GM23338 (cell line): ENCODE data around the gene GID4.

ENCODE experiments used
- EZH2phosphoT487 ChIP-seq: fragments of 200-600 bp; sonication (generic); IDR thresholded peaks from one replicate; pipeline ENCODE4 v1.8.1; 2018; ENCODE audit warnings: antibody characterized with exemption; ENCODE audit not compliant: unreplicated experiment
- POLR2AphosphoS5 ChIP-seq: IDR thresholded peaks from 2 replicates; pipeline ENCODE4 v1.6.1; 2016; ENCODE audit warnings: antibody characterized with exemption, low read depth
- TF ChIP-seq, protein P1 (sequence below), 2 experiments: fragments of 200-600 bp in 1 of 2; sonication (generic) in 1 of 2; conservative IDR thresholded peaks; 2 replicates each; pipeline versions ENCODE4 v1.5.1 to v1.6.1; 2016 to 2017; ENCODE audit warnings: antibody characterized with exemption in 2 of 2, low read depth in 2 of 2, mild to moderate bottlenecking in 2 of 2, moderate library complexity in 1 of 2
- TF ChIP-seq, protein P2 (sequence below): IDR thresholded peaks from one replicate; pipeline ENCODE4 v1.6.1; 2018; ENCODE audit warnings: antibody characterized with exemption; ENCODE audit not compliant: unreplicated experiment

DNA sequence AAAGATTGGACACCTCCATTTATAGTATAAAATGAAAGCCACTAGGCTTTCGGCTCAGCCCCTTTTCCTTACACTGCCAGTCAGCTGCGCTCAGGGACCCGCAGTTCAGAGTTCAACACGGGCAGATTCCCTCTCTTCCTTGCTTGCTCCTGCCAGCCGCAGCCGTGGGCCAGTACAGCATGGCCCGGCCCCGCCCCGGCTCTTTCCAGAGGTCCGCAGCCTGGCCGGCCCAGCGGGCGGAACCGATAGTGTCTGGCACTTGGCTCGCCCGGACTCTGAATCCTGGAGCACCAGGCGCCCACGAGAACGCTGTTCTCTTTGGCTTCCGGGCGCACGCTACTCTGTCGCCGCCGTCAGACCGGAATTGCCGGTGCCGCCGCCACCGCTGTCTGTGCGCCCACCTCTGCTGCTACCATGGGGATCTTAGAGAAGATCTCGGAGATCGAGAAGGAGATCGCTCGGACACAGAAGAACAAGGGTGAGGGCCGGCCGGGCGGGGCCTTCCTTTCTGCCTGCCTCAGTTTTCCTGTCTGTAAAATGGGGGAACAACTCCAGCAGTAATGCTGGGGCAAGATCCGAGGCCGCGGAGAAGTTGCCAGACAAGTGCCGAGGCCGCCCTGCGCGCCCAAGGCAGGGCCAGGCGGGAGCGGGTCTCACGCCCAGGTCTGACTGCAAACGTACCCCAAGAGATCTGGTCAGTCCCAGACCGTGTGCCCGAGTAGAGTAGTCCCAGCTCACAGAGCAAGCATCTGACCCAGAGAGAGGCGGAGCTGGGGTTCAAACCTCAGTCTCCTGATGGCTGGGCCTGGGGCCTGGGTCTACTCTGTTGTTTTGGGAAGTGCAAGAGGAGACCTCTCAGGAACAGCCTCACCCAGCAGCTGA, 48.6 kb downstream of the GID4 start, which contains the start of gene DRG2:
- TF ChIP-seq, protein P1, sequence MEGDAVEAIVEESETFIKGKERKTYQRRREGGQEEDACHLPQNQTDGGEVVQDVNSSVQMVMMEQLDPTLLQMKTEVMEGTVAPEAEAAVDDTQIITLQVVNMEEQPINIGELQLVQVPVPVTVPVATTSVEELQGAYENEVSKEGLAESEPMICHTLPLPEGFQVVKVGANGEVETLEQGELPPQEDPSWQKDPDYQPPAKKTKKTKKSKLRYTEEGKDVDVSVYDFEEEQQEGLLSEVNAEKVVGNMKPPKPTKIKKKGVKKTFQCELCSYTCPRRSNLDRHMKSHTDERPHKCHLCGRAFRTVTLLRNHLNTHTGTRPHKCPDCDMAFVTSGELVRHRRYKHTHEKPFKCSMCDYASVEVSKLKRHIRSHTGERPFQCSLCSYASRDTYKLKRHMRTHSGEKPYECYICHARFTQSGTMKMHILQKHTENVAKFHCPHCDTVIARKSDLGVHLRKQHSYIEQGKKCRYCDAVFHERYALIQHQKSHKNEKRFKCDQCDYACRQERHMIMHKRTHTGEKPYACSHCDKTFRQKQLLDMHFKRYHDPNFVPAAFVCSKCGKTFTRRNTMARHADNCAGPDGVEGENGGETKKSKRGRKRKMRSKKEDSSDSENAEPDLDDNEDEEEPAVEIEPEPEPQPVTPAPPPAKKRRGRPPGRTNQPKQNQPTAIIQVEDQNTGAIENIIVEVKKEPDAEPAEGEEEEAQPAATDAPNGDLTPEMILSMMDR (conservative IDR thresholded peaks at IDR 0.05; ENCODE audit: low read depth in 2 of 2), result no peak
- TF ChIP-seq POLR2AphosphoS5 (peak; percentile 77), EZH2phosphoT487 (no peak)
- TF ChIP-seq, protein P2, sequence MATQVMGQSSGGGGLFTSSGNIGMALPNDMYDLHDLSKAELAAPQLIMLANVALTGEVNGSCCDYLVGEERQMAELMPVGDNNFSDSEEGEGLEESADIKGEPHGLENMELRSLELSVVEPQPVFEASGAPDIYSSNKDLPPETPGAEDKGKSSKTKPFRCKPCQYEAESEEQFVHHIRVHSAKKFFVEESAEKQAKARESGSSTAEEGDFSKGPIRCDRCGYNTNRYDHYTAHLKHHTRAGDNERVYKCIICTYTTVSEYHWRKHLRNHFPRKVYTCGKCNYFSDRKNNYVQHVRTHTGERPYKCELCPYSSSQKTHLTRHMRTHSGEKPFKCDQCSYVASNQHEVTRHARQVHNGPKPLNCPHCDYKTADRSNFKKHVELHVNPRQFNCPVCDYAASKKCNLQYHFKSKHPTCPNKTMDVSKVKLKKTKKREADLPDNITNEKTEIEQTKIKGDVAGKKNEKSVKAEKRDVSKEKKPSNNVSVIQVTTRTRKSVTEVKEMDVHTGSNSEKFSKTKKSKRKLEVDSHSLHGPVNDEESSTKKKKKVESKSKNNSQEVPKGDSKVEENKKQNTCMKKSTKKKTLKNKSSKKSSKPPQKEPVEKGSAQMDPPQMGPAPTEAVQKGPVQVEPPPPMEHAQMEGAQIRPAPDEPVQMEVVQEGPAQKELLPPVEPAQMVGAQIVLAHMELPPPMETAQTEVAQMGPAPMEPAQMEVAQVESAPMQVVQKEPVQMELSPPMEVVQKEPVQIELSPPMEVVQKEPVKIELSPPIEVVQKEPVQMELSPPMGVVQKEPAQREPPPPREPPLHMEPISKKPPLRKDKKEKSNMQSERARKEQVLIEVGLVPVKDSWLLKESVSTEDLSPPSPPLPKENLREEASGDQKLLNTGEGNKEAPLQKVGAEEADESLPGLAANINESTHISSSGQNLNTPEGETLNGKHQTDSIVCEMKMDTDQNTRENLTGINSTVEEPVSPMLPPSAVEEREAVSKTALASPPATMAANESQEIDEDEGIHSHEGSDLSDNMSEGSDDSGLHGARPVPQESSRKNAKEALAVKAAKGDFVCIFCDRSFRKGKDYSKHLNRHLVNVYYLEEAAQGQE, result no peak
